ENCODE measurements around the gene UGT8.
A peak's percentile ranks its signal among the peaks of the same experiment; 100 is the strongest.
"Not testable (repeated sequence)": the region's sequence is repeated elsewhere in the genome, so short reads cannot be mapped to it uniquely, and the experiment has no call there.

UGT8 gene

GRCh38 chr4:114607056-114607455, 8.4 kb downstream of the UGT8 start:
- DNase-seq, result no peak

- no peak for DNase-seq
Measured at GRCh38 chr4:114613560-114613959, 15.0 kb downstream of the UGT8 start.

- no peak for DNase-seq
Measured at GRCh38 chr4:114615435-114615834, 16.8 kb downstream of the UGT8 start.

- not testable (repeated sequence) for DNase-seq
Measured at GRCh38 chr4:114616036-114616435, 17.4 kb downstream of the UGT8 start.

GRCh38 chr4:114626196-114626595, 27.6 kb downstream of the UGT8 start:
- DNase-seq, result no peak

- no peak for DNase-seq
Measured at GRCh38 chr4:114636192-114636935, 37.8 kb downstream of the UGT8 start.

- DNase-seq, result no peak
Measured at GRCh38 chr4:114642173-114642780, 43.7 kb downstream of the UGT8 start.

GRCh38 chr4:114649908-114650307, 51.3 kb downstream of the UGT8 start:
- no peak for DNase-seq

GRCh38 chr4:114653675-114654074, 55.1 kb downstream of the UGT8 start:
- DNase-seq, result no peak

- DNase-seq, result no peak
Measured at GRCh38 chr4:114654592-114654991, 56.0 kb downstream of the UGT8 start.

GRCh38 chr4:114658179-114658578, 59.6 kb downstream of the UGT8 start:
- DNase-seq, result no peak

- DNase-seq, result no peak
Measured at GRCh38 chr4:114658776-114659175, 60.2 kb downstream of the UGT8 start.

- DNase-seq, result peak; percentile 55
Measured at GRCh38 chr4:114659386-114660008, 60.9 kb downstream of the UGT8 start.

GRCh38 chr4:114663083-114663482, 64.5 kb downstream of the UGT8 start:
- no peak for DNase-seq

- DNase-seq, result no peak
Measured at GRCh38 chr4:114668577-114668976, 70.0 kb downstream of the UGT8 start.

GRCh38 chr4:114670733-114671132, 72.1 kb downstream of the UGT8 start:
- not testable (repeated sequence) for DNase-seq

- no peak for DNase-seq
Measured at GRCh38 chr4:114673306-114673705, 74.7 kb downstream of the UGT8 start.

- DNase-seq, result peak; percentile 2
Measured at GRCh38 chr4:114674080-114674479, 75.5 kb downstream of the UGT8 start.

GRCh38 chr4:114677346-114677979, 78.9 kb downstream of the UGT8 start:
- no peak for DNase-seq

- DNase-seq, result no peak
Measured at GRCh38 chr4:114684462-114684861, 85.9 kb downstream of the UGT8 start.

- no peak for DNase-seq
Measured at GRCh38 chr4:114688059-114688458, 89.5 kb downstream of the UGT8 start.

- DNase-seq, result no peak
Measured at GRCh38 chr4:114690571-114690970, 92.0 kb downstream of the UGT8 start.

GRCh38 chr4:114691865-114692264, 93.3 kb downstream of the UGT8 start:
- no peak for DNase-seq

All from fibroblast of skin of abdomen (primary cell).